GM12874 (cell line): ENCODE measurements around the gene PPM1E.

Source experiments
- TF ChIP-seq, protein P1 (sequence below): IDR thresholded peaks from 2 replicates; pipeline ENCODE4 v1.5.1; 2011; ENCODE audit warnings: low read depth, mild to moderate bottlenecking, control low read depth, low read length, moderate library complexity; ENCODE audit not compliant: insufficient read depth

PPM1E gene

DNA sequence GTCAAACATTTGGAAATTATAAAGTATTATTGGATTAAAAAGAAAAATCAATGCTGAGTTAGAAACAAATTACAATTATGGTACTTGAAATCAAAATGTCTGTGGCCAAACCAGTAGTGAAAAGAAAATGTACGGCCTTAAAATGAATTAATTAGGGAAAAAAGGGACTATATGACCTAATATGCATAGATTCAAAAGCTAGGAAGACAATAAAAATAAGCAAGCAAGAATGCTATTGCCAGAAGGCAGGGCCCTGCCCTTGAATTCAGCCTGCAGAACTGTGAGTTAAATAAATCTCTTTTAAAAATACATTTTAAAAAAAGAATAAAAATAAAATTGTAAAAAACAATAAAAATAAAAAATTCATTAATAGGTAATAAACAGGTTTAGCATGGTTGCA lies 262.4 kb downstream of the PPM1E start:
- TF ChIP-seq, protein P1, sequence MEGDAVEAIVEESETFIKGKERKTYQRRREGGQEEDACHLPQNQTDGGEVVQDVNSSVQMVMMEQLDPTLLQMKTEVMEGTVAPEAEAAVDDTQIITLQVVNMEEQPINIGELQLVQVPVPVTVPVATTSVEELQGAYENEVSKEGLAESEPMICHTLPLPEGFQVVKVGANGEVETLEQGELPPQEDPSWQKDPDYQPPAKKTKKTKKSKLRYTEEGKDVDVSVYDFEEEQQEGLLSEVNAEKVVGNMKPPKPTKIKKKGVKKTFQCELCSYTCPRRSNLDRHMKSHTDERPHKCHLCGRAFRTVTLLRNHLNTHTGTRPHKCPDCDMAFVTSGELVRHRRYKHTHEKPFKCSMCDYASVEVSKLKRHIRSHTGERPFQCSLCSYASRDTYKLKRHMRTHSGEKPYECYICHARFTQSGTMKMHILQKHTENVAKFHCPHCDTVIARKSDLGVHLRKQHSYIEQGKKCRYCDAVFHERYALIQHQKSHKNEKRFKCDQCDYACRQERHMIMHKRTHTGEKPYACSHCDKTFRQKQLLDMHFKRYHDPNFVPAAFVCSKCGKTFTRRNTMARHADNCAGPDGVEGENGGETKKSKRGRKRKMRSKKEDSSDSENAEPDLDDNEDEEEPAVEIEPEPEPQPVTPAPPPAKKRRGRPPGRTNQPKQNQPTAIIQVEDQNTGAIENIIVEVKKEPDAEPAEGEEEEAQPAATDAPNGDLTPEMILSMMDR, result no peak

DNA sequence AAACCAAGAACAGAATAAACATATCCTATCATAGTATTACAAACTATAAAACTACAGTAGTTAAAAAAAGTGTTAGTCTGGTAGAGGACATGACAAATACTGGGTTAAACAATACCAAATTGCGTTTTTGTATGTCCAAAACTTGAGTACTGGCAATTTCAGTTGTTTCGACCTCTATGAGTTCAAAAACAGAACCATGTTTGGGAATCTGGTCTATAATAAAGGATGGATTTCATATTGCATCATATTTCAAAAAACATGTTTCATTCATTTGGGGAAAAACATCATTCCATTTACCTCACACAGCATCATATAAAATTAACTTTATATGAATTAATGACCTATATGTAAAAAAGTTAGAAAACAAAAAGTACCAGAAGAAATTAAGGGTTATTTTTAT lies 269.3 kb downstream of the PPM1E start:
- TF ChIP-seq, protein P1, result no peak

DNA sequence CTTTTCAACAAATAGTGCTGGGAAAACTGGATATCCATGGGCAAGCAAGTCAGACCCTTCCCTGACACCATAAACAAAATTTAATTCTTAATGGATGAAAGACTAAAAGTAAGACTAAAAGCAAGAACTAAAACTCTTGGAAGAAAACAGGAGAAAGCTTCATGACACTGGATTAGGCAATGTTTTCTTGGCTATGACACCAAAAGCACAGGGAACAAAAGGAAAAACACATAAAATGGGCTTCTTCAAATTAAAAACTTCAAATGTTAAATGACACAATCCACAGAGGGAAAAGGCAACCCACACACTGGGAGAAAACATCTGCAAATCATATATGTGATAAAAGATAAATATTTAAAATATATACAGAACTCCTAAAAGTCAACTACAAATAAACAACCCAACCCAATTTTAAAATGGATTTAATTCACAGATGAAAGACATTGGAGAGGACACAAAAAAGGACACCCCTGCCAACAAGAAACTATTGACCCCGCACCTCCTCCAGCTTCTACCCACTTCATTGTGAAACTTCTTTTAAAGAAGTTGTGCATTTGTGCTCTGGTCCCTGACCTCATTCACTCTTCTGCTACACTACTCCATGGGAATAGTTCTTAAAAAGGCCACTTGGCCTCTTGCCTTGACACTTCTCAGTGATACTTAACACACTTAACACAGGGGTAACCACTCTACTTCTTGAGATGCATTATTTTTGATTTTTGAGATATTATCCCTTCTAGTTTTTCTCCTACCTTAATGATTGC lies 270.7 kb downstream of the PPM1E start:
- TF ChIP-seq, protein P1, result no peak

DNA sequence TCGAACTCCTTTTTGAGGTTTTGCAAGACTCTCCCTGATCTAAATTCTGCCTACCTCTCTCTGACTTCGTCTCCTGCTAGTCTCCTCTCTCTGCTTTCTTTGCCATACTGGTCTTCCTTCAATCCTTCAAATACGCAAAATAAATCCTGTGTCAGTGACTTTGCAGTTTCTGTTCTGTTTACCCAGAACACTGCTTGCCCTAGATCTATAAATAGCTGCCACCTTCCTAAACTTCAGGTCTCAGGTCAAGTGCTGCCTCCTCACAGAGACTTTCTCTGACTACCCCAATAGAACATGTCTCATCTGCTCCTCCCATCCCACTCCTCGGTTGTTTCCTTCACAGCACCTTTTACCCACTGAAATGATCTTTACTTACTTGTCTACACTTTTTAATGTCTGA lies 272.1 kb downstream of the PPM1E start:
- TF ChIP-seq, protein P1, result no peak

DNA sequence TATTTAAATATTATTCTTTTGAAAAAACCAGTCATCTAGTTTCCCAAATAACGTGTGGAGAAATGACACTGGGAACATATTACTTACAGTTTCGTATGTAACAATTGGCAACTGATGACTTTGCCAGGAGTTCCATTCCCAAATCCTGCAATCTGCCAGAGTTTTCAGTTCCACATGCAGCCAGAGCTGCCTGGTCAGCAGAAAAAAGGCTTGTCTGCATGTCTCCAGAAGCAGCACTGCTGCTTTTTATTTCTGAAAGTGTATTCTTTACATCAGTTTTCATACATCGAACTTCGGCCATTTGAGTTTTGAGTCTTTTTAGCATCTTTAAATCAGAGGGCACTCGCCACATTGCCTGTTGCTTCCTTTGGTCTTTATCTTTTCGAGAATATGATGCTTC lies 272.7 kb downstream of the PPM1E start:
- TF ChIP-seq, protein P1, result no peak

DNA sequence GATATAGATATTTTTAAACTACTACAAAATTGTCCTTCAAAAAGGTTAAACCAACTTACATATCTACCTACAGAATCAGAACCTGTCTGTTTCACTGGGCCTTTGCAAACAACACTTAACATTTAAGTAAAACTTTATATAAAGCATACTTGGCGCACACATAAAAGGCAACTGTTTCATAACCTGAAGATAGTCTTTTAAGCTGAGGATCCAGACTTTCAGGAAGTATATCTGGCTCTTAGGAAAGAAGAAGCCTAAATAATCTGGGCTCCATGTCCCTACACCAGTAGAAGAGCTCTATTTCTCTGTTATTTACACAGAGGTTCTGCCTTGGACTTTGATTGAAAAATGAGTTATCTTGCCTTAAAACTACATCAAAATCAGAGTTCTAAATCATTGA lies 275.2 kb downstream of the PPM1E start:
- TF ChIP-seq, protein P1, result no peak
